Naive thymus-derived CD4-positive, alpha-beta T cell (primary cell): Measurements from ENCODE around the gene CRTC2. TPM values are rescaled to one million over a fixed set of nuclear protein-coding genes. Genes with fewer than 3 reads are reported as not detected.

Experiments used
- ATAC-seq: fragments of 150-1000 bp; cut with Tn5 transposase; 2 replicates; pipeline ENCODE4 v1.10.0; 2021; ENCODE audit warnings: mild to moderate bottlenecking, moderate library complexity
- CTCF ChIA-PET: fragments of 350-600 bp; sonication (Branson Sonifier 250); formaldehyde crosslinking; loops from one replicate; lab custom pipeline; 2021; ENCODE audit warnings: antibody characterized with exemption; lab: Charles Lee
- POLR2A ChIA-PET: fragments of 350-600 bp; sonication (Branson Sonifier 250); formaldehyde crosslinking; loops from one replicate; lab custom pipeline; 2021; ENCODE audit warnings: antibody characterized with exemption, inconsistent platforms; lab: Charles Lee
- DNase-seq, 9 donors: peaks; one replicate each; pipeline versions ENCODE4 v3.0.0 to v3.0.0-alpha.2; 2020 to 2022; ENCODE audit warnings: mixed read lengths in 1 of 9
- H3K27ac ChIP-seq: one replicate; pipeline ENCODE4 v1.7.0; 2013; ENCODE audit warnings: mild to moderate bottlenecking, low read depth, low read length, moderate library complexity
- H3K27me3 ChIP-seq, 2 donors: one replicate each; pipeline ENCODE4 v1.7.0; 2013; ENCODE audit warnings: low read length in 2 of 2, mild to moderate bottlenecking in 2 of 2, moderate library complexity in 2 of 2; ENCODE audit not compliant: control insufficient read depth in 2 of 2, insufficient read depth in 2 of 2
- H3K36me3 ChIP-seq, 3 experiments: 1 replicate in 2 of 3; 2 replicates in 1 of 3; pipeline ENCODE4 v1.7.0; 2013; ENCODE audit warnings: low read length in 3 of 3, mild to moderate bottlenecking in 3 of 3, moderate library complexity in 1 of 3; ENCODE audit not compliant: insufficient read depth in 3 of 3, control insufficient read depth in 2 of 3
- H3K4me1 ChIP-seq, 2 donors: one replicate each; pipeline ENCODE4 v1.7.0; 2013; ENCODE audit warnings: low read length in 2 of 2, mild to moderate bottlenecking in 2 of 2, moderate library complexity in 1 of 2; ENCODE audit not compliant: control insufficient read depth in 2 of 2, insufficient read depth in 2 of 2
- H3K4me3 ChIP-seq: 2 replicates; pipeline ENCODE4 v1.7.0; 2013; ENCODE audit warnings: mild to moderate bottlenecking, low read length
- H3K9me3 ChIP-seq, 3 experiments: 1 replicate in 2 of 3; 2 replicates in 1 of 3; pipeline ENCODE4 v1.7.0; 2013; ENCODE audit warnings: low read length in 3 of 3; ENCODE audit not compliant: control insufficient read depth in 2 of 3
- H3K27ac Mint-ChIP-seq, 9 donors: one replicate each; pipeline ENCODE4 v1.8.0; 2020 to 2022; ENCODE audit warnings: mixed read lengths in 9 of 9, mild to moderate bottlenecking in 8 of 9, moderate library complexity in 5 of 9, inconsistent platforms in 2 of 9
- H3K27me3 Mint-ChIP-seq, 5 donors: one replicate each; pipeline ENCODE4 v1.8.0; 2021 to 2022; ENCODE audit warnings: mixed read lengths in 5 of 5, mild to moderate bottlenecking in 1 of 5
- H3K36me3 Mint-ChIP-seq, 5 donors: one replicate each; pipeline ENCODE4 v1.8.0; 2020 to 2022; ENCODE audit warnings: mixed read lengths in 5 of 5, mild to moderate bottlenecking in 3 of 5, inconsistent platforms in 1 of 5
- H3K4me1 Mint-ChIP-seq, 7 donors: one replicate each; pipeline ENCODE4 v1.8.0; 2020 to 2022; ENCODE audit warnings: mixed read lengths in 7 of 7, mild to moderate bottlenecking in 3 of 7, inconsistent platforms in 1 of 7
- H3K4me3 Mint-ChIP-seq, 10 donors: one replicate each; pipeline ENCODE4 v1.8.0; 2020 to 2022; ENCODE audit warnings: mild to moderate bottlenecking in 10 of 10, mixed read lengths in 10 of 10, moderate library complexity in 6 of 10, inconsistent platforms in 2 of 10
- H3K9me3 Mint-ChIP-seq, 11 donors: one replicate each; pipeline ENCODE4 v1.8.0; 2020 to 2022; ENCODE audit warnings: mixed read lengths in 11 of 11, mild to moderate bottlenecking in 4 of 11, inconsistent platforms in 1 of 11, moderate library complexity in 1 of 11
- intact Hi-C, 2 donors: fragments of 100-400 bp; cut with micrococcal nuclease; formaldehyde crosslinking; loops; one replicate each; pipeline ENCODE4 v1.15.1; 2023
- polyA plus RNA-seq, 2 donors: library from polyadenylated mRNA; unstranded; fragments of 300-500 nt; fragmentation: Illumina TruSeq; gene quantifications; one replicate each; pipeline ENCODE4 v1.2.3, GENCODE V29; 2021
- total RNA-seq, 6 experiments: library from RNA in 5 of 6; stranded (reverse) in 5 of 6; gene quantifications; 1 replicate in 5 of 6; 2 replicates in 1 of 6; pipeline ENCODE4 v1.2.3 and lab custom pipeline; 2021 to 2026

CRTC2 gene
- total and polyA plus RNA-seq, 7 experiments from 2014 or later: 25.2 to 157 (median 111) TPM

- ATAC-seq: no peak
- peak overlapping the region in 5 of 9 donors; percentile 16 to 60 (median 59) for H3K27ac Mint-ChIP-seq
- H3K27me3 Mint-ChIP-seq: no peaks in the 10 kb centered on the region
- CTCF ChIA-PET: no interaction called here
- no peak for DNase-seq
- no peak overlapping the region for H3K4me3 ChIP-seq
- H3K27ac ChIP-seq: no peak overlapping the region
- H3K4me1 Mint-ChIP-seq: peaks cover 26 to 49% (median 38%) of the 10 kb centered on the region in 7 donors
- POLR2A ChIA-PET: interaction anchor here (0.8 to 12.8 kb wide), 2 partner anchors 8 to 30 kb away, joined by 4 to 159 read pairs; partner anchors contain the start of gene DENND4B
- no peak overlapping the region for H3K4me3 Mint-ChIP-seq
- H3K36me3 ChIP-seq: peaks cover 27 to 72% (median 41%) of the 10 kb centered on the region in 3 experiments
- H3K4me1 ChIP-seq: peaks cover 21 to 33% of the 10 kb centered on the region in 2 donors
- no peaks in the 10 kb centered on the region for H3K27me3 ChIP-seq
- H3K9me3 Mint-ChIP-seq: no peaks in the 10 kb centered on the region
- no peaks in the 10 kb centered on the region for H3K9me3 ChIP-seq
- peaks cover 0 to 36% (median 20%) of the 10 kb centered on the region in 5 donors for H3K36me3 Mint-ChIP-seq
- intact Hi-C loops: no loop called here
Measured at GRCh38 chr1:153951801-153952200, 6.6 kb downstream of the CRTC2 start.

GRCh38 chr1:153951183-153951582 lies 7.2 kb downstream of the CRTC2 start:
- H3K4me1 Mint-ChIP-seq: peaks cover 19 to 45% (median 32%) of the 10 kb centered on the region in 7 donors
- H3K27ac Mint-ChIP-seq: peak overlapping the region in 8 of 9 donors; percentile 2 to 89 (median 66)
- no peaks in the 10 kb centered on the region for H3K27me3 Mint-ChIP-seq
- no peaks in the 10 kb centered on the region for H3K9me3 Mint-ChIP-seq
- H3K36me3 ChIP-seq: peaks cover 27 to 72% (median 41%) of the 10 kb centered on the region in 3 experiments
- H3K4me3 Mint-ChIP-seq: peak overlapping the region in 1 of 10 donors; percentile 41
- H3K4me1 ChIP-seq: peaks cover 17 to 28% of the 10 kb centered on the region in 2 donors
- H3K9me3 ChIP-seq: no peaks in the 10 kb centered on the region
- peaks cover 0 to 36% (median 20%) of the 10 kb centered on the region in 5 donors for H3K36me3 Mint-ChIP-seq
- ATAC-seq (no peak), DNase-seq (no peak)
- CTCF ChIA-PET: no interaction called here
- POLR2A ChIA-PET: no interaction called here
- H3K27me3 ChIP-seq: no peaks in the 10 kb centered on the region
- intact Hi-C loops: no loop called here
- no peak overlapping the region for H3K27ac ChIP-seq
- H3K4me3 ChIP-seq: no peak overlapping the region

DNA sequence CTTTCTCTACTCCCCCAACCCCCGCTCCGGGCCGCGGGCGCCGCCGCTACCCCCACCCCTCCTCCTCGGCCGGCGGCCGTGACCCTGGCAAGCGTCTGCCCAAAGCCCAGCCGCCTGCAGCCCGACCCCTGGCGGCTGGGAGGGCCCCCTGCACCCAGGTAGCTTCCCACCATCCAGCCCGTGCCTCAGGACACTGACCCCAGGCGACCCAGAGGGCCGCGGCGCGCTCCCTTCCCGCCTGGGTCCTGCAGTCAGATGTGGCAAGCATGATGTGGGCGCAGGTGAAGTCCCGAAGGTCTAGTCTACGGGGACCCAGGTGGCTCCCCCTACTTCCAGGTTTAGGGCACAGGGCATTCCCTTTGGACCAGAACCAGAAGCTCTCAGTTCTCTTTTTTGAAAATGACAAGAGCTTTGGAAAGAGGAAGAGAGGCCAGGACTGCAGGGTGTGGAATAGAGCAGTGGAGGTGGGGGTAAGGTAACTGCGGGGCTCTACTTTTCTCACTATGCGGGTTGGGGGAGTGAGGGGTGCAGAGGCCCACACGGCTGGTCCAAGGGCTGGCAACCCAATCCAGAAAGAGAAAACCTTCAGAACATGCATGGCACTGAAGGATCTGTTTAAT lies 11.7 kb downstream of the CRTC2 start, which contains the start of gene DENND4B:
TSS of gene DENND4B (minus strand) at position 97 of the 620 bp plus-strand sequence. CDS start 2,344 bp downstream, outside the sequence.
- H3K4me1 Mint-ChIP-seq: peaks cover 20 to 44% (median 39%) of the 10 kb centered on the region in 7 donors
- Histone ChIP-seq H3K4me1 (peaks cover 23 to 25% of the 10 kb centered on the region in 2 donors), H3K36me3 (peaks cover 19 to 66% (median 33%) of the 10 kb centered on the region in 3 experiments), H3K27ac (peak within 1 kb of the TSS; percentile 89), H3K4me3 (peak within 1 kb of the TSS; percentile 94), H3K9me3 (no peaks in the 10 kb centered on the region), H3K27me3 (no peaks in the 10 kb centered on the region)
- peak; percentile 55 to 85 (median 68) for DNase-seq
- ChIA-PET CTCF (interaction anchor here (0.7 to 3.6 kb wide), 13 partner anchors 10 to 150 kb away, joined by 3 to 36 read pairs (median 5); partner anchors contain the start of genes CREB3L4, CRTC2, GATAD2B and JTB), POLR2A (interaction anchor here (0.6 to 7.3 kb wide), 17 partner anchors 9 to 321 kb away, joined by 3 to 159 read pairs (median 8); partner anchors contain the start of genes CREB3L4, CRTC2, GATAD2B and JTB)
- peak; percentile 75 for ATAC-seq
- peak within 1 kb of the TSS; percentile 93 to 99 (median 96) for H3K4me3 Mint-ChIP-seq
- H3K27ac Mint-ChIP-seq: peak within 1 kb of the TSS; percentile 90 to 98 (median 96)
- H3K9me3 Mint-ChIP-seq: peaks cover 0 to 6% (median 0%) of the 10 kb centered on the region in 11 donors
- intact Hi-C loops: loop anchor here (1.0 to 2.0 kb wide), 6 partner anchors 11 to 149 kb away; partner anchors contain the start of genes CRTC2 (in 1 of the 2) and JTB (in 1 of the 2)
- H3K27me3 Mint-ChIP-seq: no peaks in the 10 kb centered on the region
- H3K36me3 Mint-ChIP-seq: peaks cover 0 to 33% (median 19%) of the 10 kb centered on the region in 5 donors

- no peaks in the 10 kb centered on the region for H3K27me3 ChIP-seq
- CTCF ChIA-PET: interaction anchor here (0.7 to 3.6 kb wide), 15 partner anchors 9 to 150 kb away, joined by 3 to 36 read pairs (median 5); partner anchors contain the start of genes CREB3L4, CRTC2, GATAD2B and JTB
- peaks cover 23 to 25% of the 10 kb centered on the region in 2 donors for H3K4me1 ChIP-seq
- H3K27ac ChIP-seq: peak overlapping the region; percentile 89
- DNase-seq (peak; percentile 56 to 77 (median 66)), ATAC-seq (peak; percentile 74)
- peaks cover 0 to 6% (median 0%) of the 10 kb centered on the region in 11 donors for H3K9me3 Mint-ChIP-seq
- H3K4me3 Mint-ChIP-seq: peak overlapping the region; percentile 93 to 99 (median 96)
- H3K9me3 ChIP-seq: no peaks in the 10 kb centered on the region
- peaks cover 0 to 37% (median 18%) of the 10 kb centered on the region in 5 donors for H3K36me3 Mint-ChIP-seq
- intact Hi-C loops: loop anchor here (1.0 to 2.0 kb wide), 11 partner anchors 11 to 149 kb away; partner anchors contain the start of genes CREB3L4 (in 1 of the 2), CRTC2 (in 1 of the 2), JTB (in 1 of the 2) and RAB13 (in 1 of the 2)
- peaks cover 20 to 48% (median 43%) of the 10 kb centered on the region in 7 donors for H3K4me1 Mint-ChIP-seq
- POLR2A ChIA-PET: interaction anchor here (0.5 to 7.3 kb wide), 23 partner anchors 9 to 389 kb away, joined by 3 to 159 read pairs (median 4); partner anchors contain the start of genes CREB3L4, CRTC2, GATAD2B and JTB
- peaks cover 15 to 66% (median 31%) of the 10 kb centered on the region in 3 experiments for H3K36me3 ChIP-seq
- H3K4me3 ChIP-seq: peak overlapping the region; percentile 94
- H3K27ac Mint-ChIP-seq: peak overlapping the region; percentile 90 to 98 (median 96)
- no peaks in the 10 kb centered on the region for H3K27me3 Mint-ChIP-seq
Measured at GRCh38 chr1:153945795-153946621, 12.4 kb downstream of the CRTC2 start.

DNA sequence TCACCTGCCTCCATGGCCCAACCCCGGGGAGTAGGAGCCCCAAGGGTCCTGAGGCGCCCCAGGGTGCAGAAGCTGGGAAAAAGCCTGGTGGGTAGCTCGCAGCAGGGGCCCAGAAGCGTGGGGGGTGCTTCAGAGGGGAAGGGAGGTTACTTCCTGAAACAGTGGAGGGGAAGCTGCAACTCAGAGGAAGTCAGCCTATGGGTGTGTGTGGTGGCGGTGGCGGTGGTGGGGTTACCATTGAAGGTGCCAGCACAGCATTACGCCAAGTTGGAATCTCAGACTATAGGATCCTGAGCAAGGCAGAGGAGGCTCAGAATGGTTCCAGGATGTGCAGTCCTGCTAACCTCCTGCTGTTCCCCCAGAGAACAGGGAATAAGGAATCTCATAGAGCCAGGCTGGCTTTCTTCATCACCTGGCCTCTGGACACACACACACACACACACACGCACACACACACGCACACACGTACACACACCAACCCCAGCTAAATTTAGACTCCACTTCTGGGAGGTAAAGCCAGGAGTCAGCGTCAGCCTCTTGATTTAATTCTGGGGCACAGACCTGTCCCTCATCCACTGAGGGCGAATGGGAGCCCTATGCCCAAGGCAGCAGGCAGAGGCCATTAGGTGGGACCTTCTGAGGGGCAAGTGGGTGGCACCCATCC lies 13.1 kb downstream of the CRTC2 start:
- intact Hi-C loops: loop anchor here (1.0 kb wide), 7 partner anchors 18 to 148 kb away; partner anchors contain the start of genes CREB3L4 (in 1 of the 2), RAB13 (in 1 of the 2), RPS27 (in 1 of the 2) and SLC39A1 (in 1 of the 2)
- peak overlapping the region; percentile 90 to 98 (median 96) for H3K27ac Mint-ChIP-seq
- Histone ChIP-seq H3K27me3 (no peaks in the 10 kb centered on the region), H3K27ac (peak overlapping the region; percentile 89), H3K36me3 (peaks cover 8 to 66% (median 25%) of the 10 kb centered on the region in 3 experiments), H3K4me1 (peaks cover 23 to 25% of the 10 kb centered on the region in 2 donors), H3K4me3 (peak overlapping the region; percentile 94), H3K9me3 (no peaks in the 10 kb centered on the region)
- H3K36me3 Mint-ChIP-seq: peaks cover 4 to 35% (median 11%) of the 10 kb centered on the region in 5 donors
- H3K9me3 Mint-ChIP-seq: peaks cover 0 to 6% (median 0%) of the 10 kb centered on the region in 11 donors
- no peaks in the 10 kb centered on the region for H3K27me3 Mint-ChIP-seq
- peak overlapping the region; percentile 93 to 99 (median 96) for H3K4me3 Mint-ChIP-seq
- ATAC-seq (peak; percentile 77), DNase-seq (peak; percentile 58 to 88 (median 85))
- CTCF ChIA-PET: interaction anchor here (0.6 to 3.6 kb wide), 10 partner anchors 11 to 207 kb away, joined by 3 to 36 read pairs (median 7); partner anchors contain the start of genes CREB3L4, CRTC2, RAB13 and SLC39A1
- peaks cover 21 to 46% (median 40%) of the 10 kb centered on the region in 7 donors for H3K4me1 Mint-ChIP-seq
- POLR2A ChIA-PET: interaction anchor here (0.5 to 7.3 kb wide), 26 partner anchors 8 to 390 kb away, joined by 3 to 159 read pairs (median 5); partner anchors contain the start of genes CREB3L4, CRTC2, GATAD2B and JTB
